Measurements from ENCODE around the gene ZNF658.
"Not testable (repeated sequence)": the region's sequence is repeated elsewhere in the genome, so short reads cannot be mapped to it uniquely, and the experiment has no call there.

The ZNF658 gene

DNA sequence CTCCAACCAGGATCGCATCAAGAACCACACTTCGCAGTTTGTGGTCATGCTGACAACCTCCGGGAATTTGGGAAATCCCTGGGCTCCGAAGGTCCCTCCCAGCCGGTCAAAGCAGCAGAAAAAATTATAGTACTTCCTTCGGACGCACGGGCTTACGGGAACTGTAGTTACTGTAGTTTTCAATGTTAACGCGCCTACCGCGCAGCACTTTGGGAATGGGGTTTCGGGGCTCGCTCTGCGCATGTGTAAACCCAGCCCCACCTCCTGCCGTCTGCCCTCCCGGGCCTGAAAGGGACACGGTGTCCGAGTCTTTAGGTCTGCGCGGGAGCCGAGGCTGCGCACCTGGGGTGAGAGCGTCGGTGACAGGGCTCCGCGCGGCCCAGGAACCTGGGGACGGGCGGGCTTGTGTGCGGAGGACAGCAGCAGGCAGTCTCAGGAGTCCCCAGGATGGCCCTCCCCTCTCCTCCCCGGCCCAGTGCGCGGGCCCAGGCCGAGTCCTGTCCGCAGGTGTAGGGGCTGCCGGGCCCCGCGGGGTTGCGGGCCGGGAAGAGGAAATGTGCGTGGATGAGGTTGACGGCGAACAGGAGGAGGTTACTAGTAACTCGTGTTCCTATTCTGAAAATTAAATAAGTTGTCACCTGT, at the start of gene ZNF658:
TSS of gene ZNF658 (plus strand) at position 236 of the 642 bp plus-strand sequence. CDS start 2,837 bp downstream, outside the sequence.
- DNase-seq = peak; percentile 87

DNA sequence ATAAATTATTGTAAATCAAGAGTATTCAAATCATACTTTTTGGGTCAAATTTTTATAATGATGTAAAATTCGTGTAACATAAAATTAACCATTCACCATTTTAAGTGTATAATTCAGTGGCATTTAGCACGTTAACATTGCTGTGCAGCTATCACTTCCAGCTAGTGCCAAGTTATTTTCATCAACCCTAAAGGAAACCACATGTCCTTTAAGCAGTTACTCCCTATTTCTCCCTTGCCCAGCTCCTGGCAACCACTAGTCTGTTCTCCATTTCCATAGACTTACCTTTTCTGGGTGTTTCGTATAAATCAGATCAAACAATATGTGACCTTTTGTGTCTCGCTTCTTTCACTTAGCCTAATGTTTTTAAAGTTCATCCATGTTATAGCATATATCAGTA, 38.8 kb upstream of the ZNF658 start:
- DNase-seq = not testable (repeated sequence)

DNA sequence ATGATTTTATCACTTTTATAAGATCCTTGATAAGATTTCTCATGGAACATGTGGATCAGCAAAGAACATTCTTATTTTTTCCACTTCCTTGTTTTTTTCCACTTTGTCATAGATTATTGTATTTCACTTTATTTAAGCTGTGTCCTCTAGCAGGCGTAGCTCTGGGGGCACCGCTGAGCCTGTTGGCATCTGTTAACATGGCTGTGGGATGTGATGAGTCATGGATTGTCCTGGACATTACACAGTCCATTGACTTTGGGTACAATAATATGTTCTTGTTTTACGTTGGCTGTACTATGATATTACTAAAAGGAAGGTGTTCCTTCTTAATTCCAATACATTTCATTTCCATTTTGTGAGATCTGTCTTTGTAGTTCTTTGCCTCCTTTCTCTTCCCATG, 31.9 kb upstream of the ZNF658 start:
- DNase-seq = not testable (repeated sequence)

DNA sequence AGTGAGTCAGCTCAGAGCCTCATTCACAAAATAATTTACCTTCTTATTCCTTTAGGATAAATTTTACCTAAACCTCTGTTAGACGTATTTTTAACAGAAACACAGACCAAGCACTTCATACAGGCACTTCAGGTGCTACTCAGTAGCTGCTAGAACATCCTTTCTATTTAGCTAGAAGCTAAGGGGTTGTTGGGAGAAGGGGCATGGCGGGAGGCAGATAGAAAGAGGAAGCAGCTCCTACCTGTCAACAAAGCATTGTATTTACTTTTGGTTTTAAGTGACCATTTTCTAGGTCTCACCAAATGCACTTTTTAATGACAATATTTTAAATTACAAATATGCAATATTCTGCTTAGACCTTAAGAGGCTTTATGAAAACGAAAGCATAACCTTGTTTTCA, 19.9 kb upstream of the ZNF658 start:
- not testable (repeated sequence) for DNase-seq

DNA sequence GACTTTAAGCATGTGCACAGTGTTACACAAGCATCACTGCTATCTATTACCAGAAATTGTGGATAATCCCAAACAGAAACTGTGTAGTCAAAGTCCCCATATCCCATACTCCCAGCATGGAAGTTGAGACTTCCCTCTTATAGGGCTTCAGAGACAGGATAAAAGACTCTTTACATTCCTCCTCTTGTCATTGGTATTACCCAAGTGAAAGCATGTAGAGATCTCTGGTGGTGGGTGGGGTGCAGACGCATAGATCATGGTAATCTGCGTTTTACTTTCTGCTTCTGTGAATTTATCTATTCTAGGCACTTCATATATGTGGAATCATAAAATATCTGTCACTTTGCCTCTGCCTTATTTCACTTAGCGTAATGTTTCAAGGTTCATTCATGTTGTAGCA, 18.7 kb upstream of the ZNF658 start:
- DNase-seq = not testable (repeated sequence)

DNA sequence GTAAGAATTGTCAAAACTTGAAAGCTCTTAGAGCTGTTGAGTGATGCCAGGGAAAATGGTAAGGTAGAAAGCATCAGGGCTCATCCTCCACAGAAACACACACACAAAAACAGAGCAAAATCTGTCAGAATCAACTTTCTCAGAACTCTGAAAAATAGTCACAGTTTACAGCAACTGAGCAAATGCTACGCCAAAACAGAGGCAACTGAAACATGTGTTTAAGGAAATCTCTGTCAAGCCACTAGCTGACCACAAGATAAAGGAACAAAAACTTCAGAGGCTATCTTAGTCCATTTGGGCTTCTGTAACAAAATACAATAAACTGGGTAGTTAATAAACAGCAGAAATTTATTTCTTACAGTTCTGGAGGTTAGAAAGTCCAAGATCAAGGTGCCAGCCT, 10.2 kb upstream of the ZNF658 start:
- not testable (repeated sequence) for DNase-seq

DNA sequence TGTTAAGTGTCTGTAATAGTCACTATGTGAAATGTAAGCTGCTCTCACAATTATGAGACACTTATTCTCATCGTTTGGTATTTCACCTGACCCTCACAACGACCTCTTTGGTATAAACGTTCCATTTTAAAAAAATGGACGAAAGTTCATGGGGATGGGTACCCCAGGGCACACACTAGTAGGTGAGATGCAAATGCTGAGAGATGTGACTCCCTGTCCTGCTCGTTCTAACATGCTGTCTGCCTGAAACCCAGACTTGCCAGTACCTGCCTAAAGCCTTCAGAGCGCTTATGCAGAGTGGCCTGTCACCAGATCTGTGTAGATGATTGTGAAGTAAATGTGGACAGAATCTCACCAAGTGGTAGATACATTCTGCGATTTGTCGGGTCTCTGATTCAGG, 616 bp downstream of the ZNF658 start:
- not testable (repeated sequence) for DNase-seq

DNA sequence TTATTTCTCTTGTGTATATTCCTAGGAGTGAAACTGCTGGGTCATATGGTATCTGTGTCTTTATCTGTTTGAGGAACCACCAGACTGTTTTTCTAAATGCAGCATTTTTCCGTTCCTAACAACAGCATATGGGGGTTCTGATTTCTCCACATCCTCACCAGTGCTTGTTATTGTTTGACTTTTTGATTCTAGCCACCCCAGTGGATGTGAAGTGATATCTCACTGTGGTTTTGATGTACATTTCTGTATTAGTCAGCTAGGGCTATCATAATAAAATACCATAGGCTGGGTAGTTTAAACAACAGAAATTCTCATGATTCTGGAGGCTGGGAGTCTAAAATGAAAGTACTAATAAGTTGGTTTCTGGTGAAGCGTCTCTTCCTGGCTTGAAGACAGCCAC, 9.0 kb downstream of the ZNF658 start:
- not testable (repeated sequence) for DNase-seq

DNA sequence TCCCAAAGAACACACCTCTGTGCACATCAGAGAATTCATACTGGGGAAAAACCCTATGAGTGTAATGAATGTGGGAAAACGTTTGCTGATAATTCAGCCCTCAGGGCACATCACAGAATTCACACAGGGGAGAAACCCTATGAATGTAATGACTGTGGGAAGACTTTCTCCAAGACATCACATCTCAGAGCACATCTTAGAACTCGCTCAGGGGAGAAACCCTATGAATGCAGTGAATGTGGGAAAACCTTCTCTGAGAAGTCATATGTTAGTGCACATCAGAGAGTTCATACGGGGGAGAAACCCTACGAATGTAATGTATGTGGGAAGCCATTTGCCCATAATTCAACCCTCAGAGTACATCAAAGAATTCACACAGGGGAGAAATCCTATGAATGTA, 19.5 kb downstream of the ZNF658 start:
- DNase-seq = not testable (repeated sequence)

DNA sequence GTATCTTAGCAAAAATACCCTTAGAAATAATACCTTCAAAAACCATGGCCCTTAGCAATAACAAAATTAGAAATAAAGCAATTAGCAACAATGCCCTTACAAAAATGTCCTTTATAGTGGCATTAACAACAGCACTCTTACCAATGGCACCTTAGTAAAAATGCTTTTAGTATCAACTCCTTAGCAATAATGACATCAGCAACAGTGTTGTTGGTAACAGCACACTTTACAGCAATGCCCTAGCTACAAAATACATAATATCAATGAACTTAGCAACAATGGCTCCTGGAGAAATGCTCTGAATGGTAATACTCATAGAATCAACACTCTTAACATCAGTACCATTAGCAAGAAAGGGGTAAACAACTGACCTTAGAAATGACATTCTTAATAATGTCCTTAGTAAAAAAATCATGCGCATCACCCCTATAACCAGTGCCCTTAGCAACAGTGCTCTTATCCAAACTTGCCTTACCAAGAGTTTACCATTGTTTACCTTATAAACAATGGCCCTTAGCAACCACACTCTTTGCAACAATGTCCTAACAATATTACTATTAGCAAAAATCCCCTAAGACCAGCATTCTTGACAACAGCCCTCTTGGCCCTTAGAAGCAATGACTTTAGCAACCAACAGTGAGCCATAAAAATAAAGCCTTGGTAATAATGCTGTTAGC, 35.8 kb downstream of the ZNF658 start:
- not testable (repeated sequence) for DNase-seq

DNA sequence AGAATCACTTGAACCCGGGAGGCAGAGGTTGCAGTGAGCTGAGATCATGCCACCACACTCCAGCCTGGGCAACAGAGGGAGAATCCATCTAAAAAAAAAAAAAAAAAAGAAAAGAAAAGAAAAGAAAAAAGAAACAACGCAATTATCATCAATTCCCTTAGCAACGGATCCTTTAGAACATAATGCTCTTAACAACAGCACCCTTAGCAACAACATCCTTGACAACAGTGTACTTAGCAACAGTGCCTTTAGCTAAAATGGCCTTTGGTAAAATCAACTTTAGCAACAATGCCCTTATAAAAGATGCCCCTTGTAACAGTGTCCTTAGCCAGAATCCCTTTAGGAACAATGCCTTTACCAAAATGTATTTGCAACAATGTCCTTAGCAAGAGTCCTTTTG, 37.1 kb downstream of the ZNF658 start:
- not testable (repeated sequence) for DNase-seq

DNA sequence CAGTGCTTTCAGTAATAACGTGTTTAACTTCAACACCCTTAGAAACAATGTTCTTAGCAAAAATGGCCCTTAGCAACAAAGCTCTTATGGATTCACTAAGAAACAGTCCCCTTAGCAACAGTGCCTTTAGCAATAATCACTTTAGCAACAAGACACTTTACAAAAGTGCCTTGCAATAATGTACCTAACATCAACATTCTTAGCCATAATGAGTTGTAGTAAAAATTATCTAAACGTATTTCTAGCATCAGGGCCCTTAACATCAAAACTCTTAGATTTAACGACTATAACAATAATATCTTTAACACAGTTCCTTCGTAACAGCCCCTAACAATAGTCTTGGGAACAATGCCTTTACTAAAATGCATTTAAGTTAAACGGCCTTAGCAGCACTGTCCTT, 37.8 kb downstream of the ZNF658 start:
- not testable (repeated sequence) for DNase-seq

DNA sequence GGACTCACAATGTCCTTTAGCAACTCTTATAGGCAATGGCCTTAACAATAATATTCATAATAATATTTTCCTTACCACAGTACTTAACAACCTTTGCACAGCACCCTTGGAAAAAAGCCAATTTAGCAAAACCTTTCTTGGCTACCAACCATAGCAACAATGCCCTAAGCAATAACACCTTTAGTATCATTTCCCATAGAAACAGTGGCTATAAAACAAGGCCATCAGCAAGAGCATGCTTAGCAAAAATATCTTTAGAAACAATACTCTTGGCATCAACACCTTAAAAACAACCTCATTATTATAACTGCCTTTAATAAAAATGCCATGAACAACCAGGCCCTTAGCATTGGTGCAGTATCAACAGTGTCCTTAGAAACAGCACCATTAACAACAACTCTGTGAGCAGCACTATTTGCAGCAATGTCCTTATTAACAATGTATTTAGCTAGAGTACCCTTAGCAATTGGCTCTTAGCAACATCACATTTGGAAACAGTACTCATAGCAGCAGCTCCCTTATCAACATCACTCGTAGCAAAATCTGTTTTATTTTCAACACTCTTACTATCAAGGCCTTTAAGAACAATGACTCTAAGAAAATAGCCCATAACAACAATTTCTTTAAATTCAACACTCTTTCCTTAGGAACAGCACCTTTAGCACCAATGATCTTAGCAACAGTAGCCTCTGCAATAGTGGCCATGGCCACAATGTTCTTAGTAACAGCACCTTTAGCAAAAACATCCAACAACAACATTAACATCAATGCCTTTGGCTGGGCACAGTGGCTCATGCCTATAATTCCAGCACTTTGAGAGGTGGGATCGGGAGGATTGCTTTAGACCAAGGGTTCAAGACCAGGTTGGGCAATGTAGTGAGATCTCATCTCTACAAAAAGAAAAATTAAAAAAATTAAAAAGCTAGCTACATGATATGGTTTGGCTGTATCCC, 39.6 kb downstream of the ZNF658 start:
- DNase-seq = not testable (repeated sequence)

DNA sequence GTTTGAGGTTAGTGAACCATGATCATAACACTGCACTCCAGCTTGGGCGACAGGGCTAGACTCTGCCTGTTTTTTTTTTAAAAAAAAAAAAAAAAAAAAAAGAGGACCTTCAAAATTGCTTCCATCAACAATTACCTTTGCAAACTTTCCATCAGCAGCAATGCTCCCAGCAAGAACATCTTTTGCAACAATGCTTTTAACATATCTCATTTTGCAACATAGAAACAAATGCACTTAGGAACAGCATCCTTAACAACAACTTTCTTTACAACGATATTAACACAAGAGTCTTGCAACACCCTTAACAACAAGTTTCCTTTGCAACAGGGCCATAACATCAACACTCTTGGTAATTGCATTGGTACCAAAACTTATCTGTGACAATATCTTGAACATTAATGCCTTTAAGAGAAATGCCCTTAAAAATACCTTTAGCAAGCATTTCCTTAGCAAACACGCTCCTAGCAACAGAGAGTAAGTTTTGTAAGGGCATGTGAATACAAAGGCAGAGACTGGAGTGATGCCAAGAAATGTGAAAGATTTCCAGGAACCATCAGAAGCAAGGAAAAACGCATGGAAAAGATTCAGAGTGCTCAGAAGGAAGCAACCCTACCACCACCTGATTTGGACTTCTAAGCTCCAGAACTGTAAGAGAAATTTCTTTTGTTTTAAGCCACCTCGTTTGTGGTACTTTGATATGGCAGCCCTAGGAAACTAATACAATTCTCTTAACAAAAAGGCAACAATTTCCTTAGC, 42.1 kb downstream of the ZNF658 start:
- not testable (repeated sequence) for DNase-seq

DNA sequence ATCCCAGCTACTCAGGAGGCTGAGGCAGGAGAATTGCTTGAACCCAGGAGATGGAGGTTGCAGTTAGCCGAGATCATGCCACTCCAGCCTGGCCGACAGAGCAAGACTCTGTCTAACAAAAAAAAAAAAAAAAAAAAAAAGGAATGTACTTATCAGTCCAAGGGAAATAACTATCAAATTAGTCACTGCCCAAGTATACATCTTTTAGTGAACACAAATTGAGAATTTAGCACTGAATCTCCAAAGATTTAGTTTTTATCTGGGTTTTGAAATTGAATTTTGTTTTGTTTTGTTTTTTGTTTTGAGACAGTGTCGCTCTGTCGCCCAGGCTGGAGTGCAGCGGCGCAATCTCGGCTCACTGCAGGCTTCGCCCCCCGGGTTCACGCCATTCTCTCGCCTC, 52.1 kb downstream of the ZNF658 start:
- DNase-seq = not testable (repeated sequence)
